ENCODE results near the gene XKR8. TPM values are rescaled to one million over a fixed set of nuclear protein-coding genes. Genes with fewer than 3 reads are reported as not detected.
"Not testable (repeated sequence)": the region's sequence is repeated elsewhere in the genome, so short reads cannot be mapped to it uniquely, and the experiment has no call there.

XKR8 gene
- total RNA-seq, 1 donor from 2014 or later = 5.0 TPM

GRCh38 chr1:27979151-27979858, 19.5 kb downstream of the XKR8 start:
- DNase-seq (ENCODE audit: low spot score) = no peak
- peak; percentile 72 for ATAC-seq

GRCh38 chr1:27979859-27980201, 20.1 kb downstream of the XKR8 start:
- intact Hi-C loops (cut with DNase I) = no loop called here
- DNase-seq (ENCODE audit: low spot score) = no peak
- ATAC-seq = no peak

More at GRCh38 chr1:27979151-27979858, 19.5 kb downstream of the XKR8 start:
- intact Hi-C loops (cut with DNase I) = no loop called here

- intact Hi-C loops (cut with DNase I) = no loop called here
- DNase-seq (ENCODE audit: low spot score) (no peak), ATAC-seq (no peak)
Measured at GRCh38 chr1:27980216-27980845, 20.6 kb downstream of the XKR8 start.

- ATAC-seq (no peak), DNase-seq (ENCODE audit: low spot score) (no peak)
- intact Hi-C loops (cut with DNase I) = no loop called here
Measured at GRCh38 chr1:27981145-27981544, 21.4 kb downstream of the XKR8 start.

GRCh38 chr1:27990920-27991537, 31.3 kb downstream of the XKR8 start:
- no peak for DNase-seq (ENCODE audit: low spot score)
- no peak for ATAC-seq
- intact Hi-C loops (cut with DNase I) = no loop called here

GRCh38 chr1:27992276-27992675, 32.5 kb downstream of the XKR8 start:
- ATAC-seq = no peak

GRCh38 chr1:27993241-27993640, 33.5 kb downstream of the XKR8 start:
- ATAC-seq (no peak), DNase-seq (ENCODE audit: low spot score) (no peak)
- intact Hi-C loops (cut with DNase I) = no loop called here

More at GRCh38 chr1:27992276-27992675, 32.5 kb downstream of the XKR8 start:
- no peak for DNase-seq (ENCODE audit: low spot score)
- intact Hi-C loops (cut with DNase I) = no loop called here

- DNase-seq (ENCODE audit: low spot score) = no peak
- intact Hi-C loops (cut with DNase I) = no loop called here
- no peak for ATAC-seq
Measured at GRCh38 chr1:27994060-27994459, 34.3 kb downstream of the XKR8 start.

- DNase-seq (ENCODE audit: low spot score); ATAC-seq; intact Hi-C loops (cut with DNase I): not testable (repeated sequence)
Measured at GRCh38 chr1:27994526-27994925, 34.8 kb downstream of the XKR8 start.

- no peak for DNase-seq (ENCODE audit: low spot score)
- no peak for ATAC-seq
- intact Hi-C loops (cut with DNase I) = no loop called here
Measured at GRCh38 chr1:27999055-27999454, 39.3 kb downstream of the XKR8 start.

GRCh38 chr1:28002600-28002999, 42.8 kb downstream of the XKR8 start:
- intact Hi-C loops (cut with DNase I) = no loop called here
- no peak for DNase-seq (ENCODE audit: low spot score)
- ATAC-seq = no peak

GRCh38 chr1:28003117-28003516, 43.3 kb downstream of the XKR8 start:
- DNase-seq (ENCODE audit: low spot score); intact Hi-C loops (cut with DNase I); ATAC-seq: not testable (repeated sequence)

- ATAC-seq (no peak), DNase-seq (ENCODE audit: low spot score) (no peak)
- intact Hi-C loops (cut with DNase I) = no loop called here
Measured at GRCh38 chr1:28010969-28011368, 51.2 kb downstream of the XKR8 start.

Other genes starting within 250 kb of the XKR8 start
- gene FAM76A, start 234.0 kb upstream of the XKR8 start, total RNA-seq = 18.3 TPM
- 72.2 TPM for gene STX12, start 186.8 kb upstream of the XKR8 start, total RNA-seq
- gene PPP1R8, start 129.2 kb upstream of the XKR8 start, total RNA-seq = 32.5 TPM
- gene THEMIS2, start 87.4 kb upstream of the XKR8 start, total RNA-seq = 25.7 TPM
- gene RPA2, start 45.4 kb upstream of the XKR8 start, total RNA-seq = 19.8 TPM
- 0.27 TPM for gene SMPDL3B, start 25.0 kb upstream of the XKR8 start, total RNA-seq
- gene EYA3, start 128.6 kb downstream of the XKR8 start, total RNA-seq = 20.1 TPM
- gene PTAFR, start 216.7 kb downstream of the XKR8 start, total RNA-seq = 7.0 TPM